ENCODE measurements around the gene POU4F2.

The POU4F2 gene

GRCh38 chr4:146646593-146647325, 8.1 kb downstream of the POU4F2 start:
- no peaks in the 10 kb centered on the region for H3K79me2 ChIP-seq
- no peaks in the 10 kb centered on the region for H3K9me3 ChIP-seq (ENCODE audit: control insufficient read depth, low read length)
- H3K27ac ChIP-seq: no peak overlapping the region
- H3K4me1 ChIP-seq: no peaks in the 10 kb centered on the region
- no peaks in the 10 kb centered on the region for H3K36me3 ChIP-seq (ENCODE audit: control insufficient read depth, insufficient read depth, low read length)
- no peak overlapping the region for H3K4me2 ChIP-seq (ENCODE audit: low read length)
- H2AFZ ChIP-seq: no peak overlapping the region
- H3K9ac ChIP-seq: no peak overlapping the region
- H3K27me3 ChIP-seq (ENCODE audit: control insufficient read depth, insufficient read depth, low read length): no peaks in the 10 kb centered on the region
- TF ChIP-seq, protein P1, sequence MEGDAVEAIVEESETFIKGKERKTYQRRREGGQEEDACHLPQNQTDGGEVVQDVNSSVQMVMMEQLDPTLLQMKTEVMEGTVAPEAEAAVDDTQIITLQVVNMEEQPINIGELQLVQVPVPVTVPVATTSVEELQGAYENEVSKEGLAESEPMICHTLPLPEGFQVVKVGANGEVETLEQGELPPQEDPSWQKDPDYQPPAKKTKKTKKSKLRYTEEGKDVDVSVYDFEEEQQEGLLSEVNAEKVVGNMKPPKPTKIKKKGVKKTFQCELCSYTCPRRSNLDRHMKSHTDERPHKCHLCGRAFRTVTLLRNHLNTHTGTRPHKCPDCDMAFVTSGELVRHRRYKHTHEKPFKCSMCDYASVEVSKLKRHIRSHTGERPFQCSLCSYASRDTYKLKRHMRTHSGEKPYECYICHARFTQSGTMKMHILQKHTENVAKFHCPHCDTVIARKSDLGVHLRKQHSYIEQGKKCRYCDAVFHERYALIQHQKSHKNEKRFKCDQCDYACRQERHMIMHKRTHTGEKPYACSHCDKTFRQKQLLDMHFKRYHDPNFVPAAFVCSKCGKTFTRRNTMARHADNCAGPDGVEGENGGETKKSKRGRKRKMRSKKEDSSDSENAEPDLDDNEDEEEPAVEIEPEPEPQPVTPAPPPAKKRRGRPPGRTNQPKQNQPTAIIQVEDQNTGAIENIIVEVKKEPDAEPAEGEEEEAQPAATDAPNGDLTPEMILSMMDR (IDR thresholded peaks at IDR 0.05): no peak
- H3K4me3 ChIP-seq (ENCODE audit: low read depth, low read length): no peak overlapping the region

GRCh38 chr4:146647615-146648460, 9.1 kb downstream of the POU4F2 start:
- no peaks in the 10 kb centered on the region for H3K9me3 ChIP-seq (ENCODE audit: control insufficient read depth, low read length)
- H3K27ac ChIP-seq: no peak overlapping the region
- no peaks in the 10 kb centered on the region for H3K36me3 ChIP-seq (ENCODE audit: control insufficient read depth, insufficient read depth, low read length)
- H3K79me2 ChIP-seq: no peaks in the 10 kb centered on the region
- no peaks in the 10 kb centered on the region for H3K4me1 ChIP-seq
- no peak overlapping the region for H3K9ac ChIP-seq
- TF ChIP-seq, protein P1 (IDR thresholded peaks at IDR 0.05): no peak
- H2AFZ ChIP-seq: no peak overlapping the region
- H3K4me3 ChIP-seq (ENCODE audit: low read depth, low read length): no peak overlapping the region
- H3K4me2 ChIP-seq (ENCODE audit: low read length): no peak overlapping the region
- no peaks in the 10 kb centered on the region for H3K27me3 ChIP-seq (ENCODE audit: control insufficient read depth, insufficient read depth, low read length)

GRCh38 chr4:146648461-146648783, 9.7 kb downstream of the POU4F2 start:
- Histone ChIP-seq H3K27me3 (ENCODE audit: control insufficient read depth, insufficient read depth, low read length) (no peaks in the 10 kb centered on the region), H2AFZ (no peak overlapping the region)

GRCh38 chr4:146649232-146649631, 10.5 kb downstream of the POU4F2 start:
- H3K27me3 ChIP-seq (ENCODE audit: control insufficient read depth, insufficient read depth, low read length): no peaks in the 10 kb centered on the region
- no peaks in the 10 kb centered on the region for H3K9me3 ChIP-seq (ENCODE audit: control insufficient read depth, low read length)
- no peaks in the 10 kb centered on the region for H3K36me3 ChIP-seq (ENCODE audit: control insufficient read depth, insufficient read depth, low read length)
- no peak overlapping the region for H2AFZ ChIP-seq
- H3K4me1 ChIP-seq: no peaks in the 10 kb centered on the region
- H3K27ac ChIP-seq: no peak overlapping the region
- TF ChIP-seq, protein P1 (IDR thresholded peaks at IDR 0.05): no peak
- H3K9ac ChIP-seq: no peak overlapping the region
- no peak overlapping the region for H3K4me2 ChIP-seq (ENCODE audit: low read length)
- H3K4me3 ChIP-seq (ENCODE audit: low read depth, low read length): no peak overlapping the region
- no peaks in the 10 kb centered on the region for H3K79me2 ChIP-seq

More at GRCh38 chr4:146648461-146648783, 9.7 kb downstream of the POU4F2 start:
- H3K4me2 ChIP-seq (ENCODE audit: low read length): no peak overlapping the region
- TF ChIP-seq, protein P1 (IDR thresholded peaks at IDR 0.05): no peak
- no peak overlapping the region for H3K4me3 ChIP-seq (ENCODE audit: low read depth, low read length)
- H3K79me2 ChIP-seq: no peaks in the 10 kb centered on the region
- H3K9ac ChIP-seq: no peak overlapping the region
- H3K36me3 ChIP-seq (ENCODE audit: control insufficient read depth, insufficient read depth, low read length): no peaks in the 10 kb centered on the region
- no peaks in the 10 kb centered on the region for H3K4me1 ChIP-seq
- no peak overlapping the region for H3K27ac ChIP-seq
- H3K9me3 ChIP-seq (ENCODE audit: control insufficient read depth, low read length): no peaks in the 10 kb centered on the region

Data from parathyroid adenoma (tissue), 2 donors.